Lower leg skin (tissue), 4 donors: ENCODE measurements around the gene FGF7. TPM values are rescaled to one million over a fixed set of nuclear protein-coding genes. Genes with fewer than 3 reads are reported as not detected.

Experiments
- DNase-seq, 2 donors: peaks; one replicate each; pipeline ENCODE4 v3.0.0-alpha.2; 2019; ENCODE audit warnings: low spot score in 2 of 2
- H3K4me3 ChIP-seq: fragments of 200-600 bp; sonication (generic); 2 replicates; pipeline ENCODE4 v1.5.1; 2017; ENCODE audit warnings: mild to moderate bottlenecking, low read depth; ENCODE audit not compliant: poor library complexity, severe bottlenecking
- CTCF ChIP-seq, 3 donors: fragments of 450-650 bp; IDR thresholded peaks; one replicate each; pipeline ENCODE4 v1.5.1; 2016; ENCODE audit warnings: antibody characterized with exemption in 3 of 3, mild to moderate bottlenecking in 3 of 3, moderate library complexity in 2 of 3
- POLR2A ChIP-seq, 2 donors: fragments of 450-650 bp; IDR thresholded peaks; one replicate each; pipeline ENCODE4 v1.6.1; 2016 to 2017; ENCODE audit warnings: antibody characterized with exemption in 2 of 2, mild to moderate bottlenecking in 1 of 2, moderate library complexity in 1 of 2
- WGBS, 2 donors: methylation state at CpG; one replicate each; pipeline ENCODE4 v1.1.5; 2018; 5-methylcytosine and 5-hydroxymethylcytosine counted together
- intact Hi-C: fragments of 100-400 bp; cut with DNase I; formaldehyde crosslinking; loops from one replicate; pipeline ENCODE4 v1.15.0; 2023; ENCODE audit warnings: low total_unique reads
- total RNA-seq, 4 donors: library from RNA; depleted of rRNA; stranded (reverse); fragments of >200 nt; gene quantifications; one replicate each; pipeline ENCODE4 v1.1.0, GENCODE V29; 2016

Gene FGF7
- total RNA-seq, 4 donors from 2014 or later = 7.3 to 35.6 (median 12.7) TPM

DNA sequence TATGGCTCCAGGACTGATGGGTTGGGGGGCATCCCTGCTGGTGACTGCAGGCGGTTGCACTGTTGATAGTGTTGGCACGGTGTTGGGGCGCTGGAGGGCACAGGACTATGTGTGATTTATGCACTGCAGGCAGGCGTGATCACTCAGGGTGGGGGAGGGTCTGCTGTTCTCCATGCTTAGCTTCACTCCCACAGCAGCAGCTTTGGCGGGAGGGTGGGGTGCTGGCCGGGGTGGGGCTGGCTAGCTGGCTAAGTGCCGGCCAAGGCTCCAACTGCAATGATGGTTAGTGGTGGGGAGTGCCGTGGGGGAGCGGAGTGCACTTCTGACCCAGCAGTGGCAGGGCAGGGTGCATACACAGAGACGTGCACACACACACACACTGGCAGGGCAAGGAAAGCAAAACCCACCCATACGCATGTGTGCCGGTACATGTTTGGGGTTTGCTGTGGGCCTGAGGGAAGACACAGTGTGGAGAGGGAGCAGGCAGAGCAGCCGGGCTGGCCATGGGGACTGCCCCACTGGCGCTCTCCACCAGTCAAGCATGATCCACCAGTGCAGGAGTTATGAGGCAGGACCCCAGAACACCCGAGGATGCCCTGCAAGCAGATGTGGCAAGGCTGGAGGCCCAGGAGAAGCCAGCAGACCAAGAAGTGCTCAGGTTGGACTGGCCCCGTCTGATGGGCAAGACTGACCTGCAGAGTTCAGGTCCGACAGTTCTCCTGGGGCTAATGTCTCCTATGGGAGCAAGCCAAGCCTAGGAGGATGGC, 16.5 kb upstream of the FGF7 start:
- TF ChIP-seq CTCF (IDR thresholded peaks at IDR 0.05) = no peak
- TF ChIP-seq POLR2A (IDR thresholded peaks at IDR 0.05) = no peak
- no peak for DNase-seq
- H3K4me3 ChIP-seq = no peak overlapping the region
- intact Hi-C loops = no loop called here
- 88 to 93% methylated on average over 17 of the region's 17 CpGs for WGBS, 2 donors

- H3K4me3 ChIP-seq = no peak overlapping the region
- intact Hi-C loops = no loop called here
- TF ChIP-seq POLR2A (IDR thresholded peaks at IDR 0.05) (no peak), CTCF (IDR thresholded peaks at IDR 0.05) (no peak)
- DNase-seq = no peak
These were observed 12.4 kb upstream of the FGF7 start for GRCh38 chr15:49410641-49411040.

DNA sequence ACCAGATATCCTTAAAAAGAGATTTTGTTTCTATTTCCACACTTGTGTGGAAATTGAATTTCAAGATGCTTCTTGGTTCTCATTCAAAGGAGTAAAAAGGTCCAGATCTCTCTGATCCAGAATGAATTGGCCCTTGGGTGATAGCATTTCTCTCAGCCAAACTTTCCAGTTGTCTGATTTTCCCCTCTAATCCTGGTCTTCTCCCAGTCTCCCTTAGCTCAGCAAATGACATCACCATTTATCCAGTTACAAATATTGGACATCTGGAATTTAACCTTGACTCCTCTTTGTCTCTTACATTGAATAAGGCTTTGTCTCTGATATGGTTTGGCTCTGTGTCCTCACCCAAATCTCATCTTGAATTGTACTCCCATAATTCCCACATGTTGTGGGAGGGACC, 10.2 kb upstream of the FGF7 start:
- TF ChIP-seq POLR2A (IDR thresholded peaks at IDR 0.05) (no peak), CTCF (IDR thresholded peaks at IDR 0.05) (no peak)
- no peak for DNase-seq
- no peak overlapping the region for H3K4me3 ChIP-seq
- intact Hi-C loops = no loop called here

- no peak overlapping the region for H3K4me3 ChIP-seq
- no peak for DNase-seq
- intact Hi-C loops = no loop called here
- TF ChIP-seq CTCF (IDR thresholded peaks at IDR 0.05) (no peak), POLR2A (IDR thresholded peaks at IDR 0.05) (no peak)
These were observed 7.9 kb upstream of the FGF7 start for GRCh38 chr15:49415149-49415548.

DNA sequence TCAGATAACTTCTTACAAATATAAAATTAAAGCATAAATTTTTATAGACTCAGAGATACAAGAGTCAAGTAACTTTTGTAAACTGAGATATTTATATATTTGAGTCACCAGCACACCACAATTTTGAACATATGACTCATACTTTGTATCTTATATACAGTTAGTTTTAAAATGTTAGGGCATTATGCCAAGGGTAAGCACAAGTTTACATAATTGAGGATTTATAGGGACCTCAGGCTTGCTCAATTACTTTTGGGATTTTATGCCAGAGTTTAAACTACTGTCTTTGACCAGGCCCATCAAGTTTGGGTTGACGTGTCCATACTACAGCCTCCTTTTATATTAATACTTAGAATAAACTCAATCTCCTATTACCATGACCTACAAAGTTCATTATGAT, 7.4 kb upstream of the FGF7 start:
- TF ChIP-seq POLR2A (IDR thresholded peaks at IDR 0.05) (no peak), CTCF (IDR thresholded peaks at IDR 0.05) (no peak)
- no peak for DNase-seq
- intact Hi-C loops = no loop called here
- H3K4me3 ChIP-seq = no peak overlapping the region
- WGBS, 2 donors = 60 to 68% methylated on average over 1 of the region's 1 CpG

DNA sequence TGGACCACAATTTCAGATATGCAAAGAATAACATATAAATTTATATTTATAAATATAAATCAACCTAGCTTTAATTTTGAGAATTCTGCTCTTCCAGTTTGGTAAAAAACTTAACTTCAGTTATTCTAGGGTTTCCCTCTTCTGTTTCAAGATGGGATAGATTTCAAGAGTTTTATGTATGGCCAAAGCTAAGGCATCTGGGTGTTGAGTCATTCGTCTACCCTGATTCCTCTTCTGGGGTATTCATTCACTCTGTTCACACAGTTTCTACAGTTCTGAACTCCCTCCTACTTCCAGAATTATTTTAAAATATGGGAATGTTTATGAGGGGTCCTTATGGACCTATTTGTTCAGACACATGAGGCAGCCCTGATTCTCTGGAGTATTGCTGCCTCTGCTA, 4.2 kb upstream of the FGF7 start:
- 73 to 89% methylated on average over 1 of the region's 1 CpG for WGBS, 2 donors
- TF ChIP-seq CTCF (IDR thresholded peaks at IDR 0.05) = no peak
- no peak for TF ChIP-seq POLR2A (IDR thresholded peaks at IDR 0.05)
- intact Hi-C loops = no loop called here
- no peak for DNase-seq
- H3K4me3 ChIP-seq = no peak overlapping the region
